Loucy (cell line): ENCODE data around the gene TTC39B.

ENCODE experiments used
- H2AFZ ChIP-seq: fragments of 200-600 bp; sonication (generic); 2 replicates; pipeline ENCODE4 v1.6.0; 2016; ENCODE audit warnings: antibody characterized with exemption, mild to moderate bottlenecking, low read length, moderate library complexity
- H3F3A ChIP-seq: fragments of 200-600 bp; 2 replicates; pipeline ENCODE4 v1.6.0; 2016; ENCODE audit warnings: antibody characterized with exemption, low read depth, mild to moderate bottlenecking
- H3K27me3 ChIP-seq: fragments of 200-600 bp; sonication (generic); 2 replicates; pipeline ENCODE4 v1.6.1; 2014; ENCODE audit warnings: low read length, mild to moderate bottlenecking; ENCODE audit not compliant: insufficient read depth, poor library complexity, severe bottlenecking
- H3K36me3 ChIP-seq: fragments of 200-600 bp; sonication (generic); 2 replicates; pipeline ENCODE4 v1.6.1; 2016; ENCODE audit warnings: low read length; ENCODE audit not compliant: insufficient read depth
- H3K4me1 ChIP-seq: fragments of 200-600 bp; sonication (generic); 2 replicates; pipeline ENCODE4 v1.5.1; 2014; ENCODE audit warnings: low read length, mild to moderate bottlenecking; ENCODE audit not compliant: insufficient read depth, poor library complexity, severe bottlenecking
- H3K4me2 ChIP-seq: fragments of 200-600 bp; sonication (generic); 2 replicates; pipeline ENCODE4 v1.6.0; 2014; ENCODE audit warnings: antibody characterized with exemption, low read length, low read depth, mild to moderate bottlenecking; ENCODE audit not compliant: poor library complexity, severe bottlenecking
- H3K4me3 ChIP-seq: fragments of 200-600 bp; sonication (generic); 2 replicates; pipeline ENCODE4 v1.5.1; 2014; ENCODE audit warnings: low read length, mild to moderate bottlenecking, mixed read lengths; ENCODE audit not compliant: poor library complexity, severe bottlenecking
- H3K79me2 ChIP-seq: fragments of 200-600 bp; sonication (generic); 2 replicates; pipeline ENCODE4 v1.6.1; 2014; ENCODE audit warnings: low read length; ENCODE audit not compliant: insufficient read depth
- H3K9ac ChIP-seq: fragments of 200-600 bp; sonication (generic); 2 replicates; pipeline ENCODE4 v1.6.0; 2014; ENCODE audit warnings: mild to moderate bottlenecking, low read depth, low read length, moderate library complexity; ENCODE audit not compliant: poor library complexity, severe bottlenecking
- H3K9me2 ChIP-seq: fragments of 200-600 bp; sonication (generic); replicated peaks from 2 replicates; pipeline ENCODE4 v1.6.1; 2016; ENCODE audit warnings: low read depth, low read length, mixed read lengths
- H3K9me3 ChIP-seq: fragments of 200-600 bp; sonication (generic); 2 replicates; pipeline ENCODE4 v1.6.1; 2014; ENCODE audit warnings: mild to moderate bottlenecking, antibody characterized with exemption, low read length, low read depth; ENCODE audit not compliant: insufficient read depth
- H4K20me1 ChIP-seq: fragments of 200-600 bp; sonication (generic); 2 replicates; pipeline ENCODE4 v1.6.0; 2014; ENCODE audit warnings: antibody characterized with exemption, low read length, mild to moderate bottlenecking; ENCODE audit not compliant: insufficient read depth, poor library complexity, severe bottlenecking
- EZH2phosphoT487 ChIP-seq: fragments of 200-600 bp; IDR thresholded peaks from 2 replicates; pipeline ENCODE4 v1.6.1; 2018; ENCODE audit warnings: antibody characterized with exemption, mild to moderate bottlenecking, moderate library complexity, borderline replicate concordance
- TF ChIP-seq, protein P1 (sequence below): fragments of 200-600 bp; sonication (generic); conservative IDR thresholded peaks from 2 replicates; pipeline ENCODE4 v1.5.1; 2014; ENCODE audit warnings: mild to moderate bottlenecking, antibody characterized with exemption, low read length

TTC39B gene

DNA sequence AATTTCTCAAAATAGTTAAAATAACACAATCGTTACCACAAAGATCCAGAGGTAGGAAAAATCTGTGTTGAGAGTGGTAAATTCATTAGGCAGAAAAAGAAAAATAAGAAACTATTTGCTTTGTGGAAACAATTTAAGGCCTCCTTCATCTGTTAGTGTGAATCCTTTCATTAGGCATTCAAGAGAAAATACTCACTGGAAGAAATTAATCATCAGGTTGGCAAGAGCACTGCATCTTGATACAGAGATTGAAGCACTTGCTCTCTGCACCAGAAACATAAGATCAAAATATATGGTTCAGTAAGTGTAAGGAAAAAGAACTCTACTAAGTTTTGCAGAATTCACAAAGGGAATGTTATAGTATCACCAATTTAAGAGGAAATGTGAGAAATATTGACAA is 44.4 kb downstream of the TTC39B start:
- H3K4me3 ChIP-seq = no peak overlapping the region

DNA sequence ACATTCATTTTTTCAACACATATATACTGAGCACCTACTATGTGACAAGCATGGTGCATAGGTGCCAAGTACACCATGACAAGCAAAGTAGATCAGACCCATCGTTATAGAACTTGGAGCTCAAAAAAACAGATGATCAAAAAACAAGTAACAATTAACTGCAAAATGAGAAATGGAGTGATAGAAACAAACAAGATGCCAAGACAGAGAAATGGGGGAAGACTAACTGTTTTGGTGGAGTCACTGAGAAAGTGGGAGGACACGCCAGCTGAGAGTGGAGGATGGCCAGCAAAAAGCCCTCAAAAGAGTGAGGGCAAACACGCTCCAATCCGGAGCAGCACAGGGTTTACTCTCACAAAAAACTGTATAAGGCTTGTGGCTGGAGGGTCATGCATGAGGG is 50.6 kb downstream of the TTC39B start:
- H4K20me1 ChIP-seq = no peaks in the 10 kb centered on the region
- H3K9me3 ChIP-seq = no peaks in the 10 kb centered on the region
- H3K4me1 ChIP-seq = no peaks in the 10 kb centered on the region
- H3K79me2 ChIP-seq = no peaks in the 10 kb centered on the region
- H3K9ac ChIP-seq = no peak overlapping the region
- no peak overlapping the region for H2AFZ ChIP-seq
- no peaks in the 10 kb centered on the region for H3K27me3 ChIP-seq
- no peak for TF ChIP-seq EZH2phosphoT487
- TF ChIP-seq, protein P1, sequence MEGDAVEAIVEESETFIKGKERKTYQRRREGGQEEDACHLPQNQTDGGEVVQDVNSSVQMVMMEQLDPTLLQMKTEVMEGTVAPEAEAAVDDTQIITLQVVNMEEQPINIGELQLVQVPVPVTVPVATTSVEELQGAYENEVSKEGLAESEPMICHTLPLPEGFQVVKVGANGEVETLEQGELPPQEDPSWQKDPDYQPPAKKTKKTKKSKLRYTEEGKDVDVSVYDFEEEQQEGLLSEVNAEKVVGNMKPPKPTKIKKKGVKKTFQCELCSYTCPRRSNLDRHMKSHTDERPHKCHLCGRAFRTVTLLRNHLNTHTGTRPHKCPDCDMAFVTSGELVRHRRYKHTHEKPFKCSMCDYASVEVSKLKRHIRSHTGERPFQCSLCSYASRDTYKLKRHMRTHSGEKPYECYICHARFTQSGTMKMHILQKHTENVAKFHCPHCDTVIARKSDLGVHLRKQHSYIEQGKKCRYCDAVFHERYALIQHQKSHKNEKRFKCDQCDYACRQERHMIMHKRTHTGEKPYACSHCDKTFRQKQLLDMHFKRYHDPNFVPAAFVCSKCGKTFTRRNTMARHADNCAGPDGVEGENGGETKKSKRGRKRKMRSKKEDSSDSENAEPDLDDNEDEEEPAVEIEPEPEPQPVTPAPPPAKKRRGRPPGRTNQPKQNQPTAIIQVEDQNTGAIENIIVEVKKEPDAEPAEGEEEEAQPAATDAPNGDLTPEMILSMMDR = no peak
- H3K4me2 ChIP-seq = no peak overlapping the region
- H3F3A ChIP-seq = no peaks in the 10 kb centered on the region
- H3K36me3 ChIP-seq = no peaks in the 10 kb centered on the region
- H3K4me3 ChIP-seq = no peak overlapping the region
- no peaks in the 10 kb centered on the region for H3K9me2 ChIP-seq

More for the DNA sequence above, 44.4 kb downstream of the TTC39B start:
- Histone ChIP-seq H2AFZ (no peak overlapping the region), H3K9me2 (no peaks in the 10 kb centered on the region), H3K79me2 (no peaks in the 10 kb centered on the region), H3K36me3 (no peaks in the 10 kb centered on the region), H3K4me1 (peaks cover 6% of the 10 kb centered on the region), H4K20me1 (no peaks in the 10 kb centered on the region), H3K9ac (no peak overlapping the region), H3K9me3 (no peaks in the 10 kb centered on the region), H3F3A (no peaks in the 10 kb centered on the region), H3K27me3 (no peaks in the 10 kb centered on the region), H3K4me2 (no peak overlapping the region)
- TF ChIP-seq EZH2phosphoT487 = no peak
- TF ChIP-seq, protein P1 = no peak

DNA sequence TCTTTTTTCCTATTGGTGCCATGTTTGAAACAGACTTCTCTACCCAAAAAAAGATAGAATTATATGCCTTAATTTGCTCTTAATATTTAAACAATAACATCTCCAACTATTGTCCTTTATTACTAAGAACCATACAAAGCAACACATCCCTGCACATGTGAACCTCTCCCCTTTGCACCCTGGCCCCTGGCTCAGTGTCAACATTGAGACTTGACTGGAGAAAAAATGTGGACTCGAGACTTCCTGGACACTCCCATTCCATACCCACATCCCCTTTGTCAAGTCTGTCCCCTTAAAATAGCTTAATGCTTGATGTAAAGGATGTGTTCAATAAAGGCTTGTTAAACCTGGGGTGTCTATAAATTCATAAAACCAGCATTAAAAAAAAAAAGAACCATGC is 53.2 kb downstream of the TTC39B start:
- H3K36me3 ChIP-seq = no peaks in the 10 kb centered on the region
- no peak overlapping the region for H3K4me2 ChIP-seq
- no peaks in the 10 kb centered on the region for H3K9me3 ChIP-seq
- H3K4me1 ChIP-seq = no peaks in the 10 kb centered on the region
- no peak overlapping the region for H3K9ac ChIP-seq
- no peaks in the 10 kb centered on the region for H3K79me2 ChIP-seq
- H3K27me3 ChIP-seq = no peaks in the 10 kb centered on the region
- TF ChIP-seq EZH2phosphoT487 = no peak
- TF ChIP-seq, protein P1 = no peak
- H3F3A ChIP-seq = no peaks in the 10 kb centered on the region
- no peaks in the 10 kb centered on the region for H3K9me2 ChIP-seq
- H3K4me3 ChIP-seq = no peak overlapping the region
- no peak overlapping the region for H2AFZ ChIP-seq
- H4K20me1 ChIP-seq = no peaks in the 10 kb centered on the region
